ENCODE data around the gene MALT1.

GRCh38 chr18:58787536-58788149 is 116.4 kb downstream of the MALT1 start:
- TF ChIP-seq CTCF (IDR thresholded peaks at IDR 0.05 in 4 of 5, conservative IDR thresholded peaks at IDR 0.05 in 1 of 5) = no peak
- no peak for TF ChIP-seq POLR2A (IDR thresholded peaks at IDR 0.05)
